SK-N-MC (cell line): ENCODE results near the gene CYCS.
"Not testable (repeated sequence)": the region's sequence is repeated elsewhere in the genome, so short reads cannot be mapped to it uniquely, and the experiment has no call there.

Experiments
- DNase-seq: peaks from one replicate; pipeline ENCODE4 v3.0.0-alpha.2; 2011; ENCODE audit warnings: low read depth, low spot score
- H3K27ac ChIP-seq: fragments of 200-600 bp; sonication (generic); 2 replicates; pipeline ENCODE4 v1.5.1; 2016; ENCODE audit warnings: mixed run types
- H3K36me3 ChIP-seq: fragments of 200-600 bp; sonication (generic); 2 replicates; pipeline ENCODE4 v1.6.1; 2017; ENCODE audit warnings: antibody characterized with exemption, low read length, mixed read lengths; ENCODE audit not compliant: insufficient read depth
- H3K4me3 ChIP-seq: fragments of 200-600 bp; sonication (generic); 2 replicates; pipeline ENCODE4 v1.5.1; 2016
- H3K9ac ChIP-seq: fragments of 200-600 bp; sonication (generic); 2 replicates; pipeline ENCODE4 v1.8.0; 2017; ENCODE audit warnings: mixed run types, mixed read lengths; ENCODE audit not compliant: insufficient read length
- H3K9me3 ChIP-seq: fragments of 200-600 bp; sonication (generic); 2 replicates; pipeline ENCODE4 v1.6.1; 2017; ENCODE audit warnings: low read depth, mild to moderate bottlenecking, antibody characterized with exemption, low read length, moderate library complexity, mixed read lengths
- EZH2 ChIP-seq: fragments of 200-600 bp; sonication (generic); IDR thresholded peaks from one replicate; pipeline ENCODE4 v1.6.1; 2017; ENCODE audit warnings: antibody characterized with exemption
- FOXP2 ChIP-seq: optimal IDR thresholded peaks from 2 replicates; pipeline ENCODE3; 2011; ENCODE audit warnings: mild to moderate bottlenecking, moderate library complexity; ENCODE audit not compliant: insufficient read depth; ENCODE audit errors: extremely low read length, control extremely low read depth
- POLR2AphosphoS5 ChIP-seq: IDR thresholded peaks from 2 replicates; pipeline ENCODE4 v1.6.1; 2012; ENCODE audit warnings: mild to moderate bottlenecking, low read depth, low read length, borderline replicate concordance

Gene CYCS

DNA sequence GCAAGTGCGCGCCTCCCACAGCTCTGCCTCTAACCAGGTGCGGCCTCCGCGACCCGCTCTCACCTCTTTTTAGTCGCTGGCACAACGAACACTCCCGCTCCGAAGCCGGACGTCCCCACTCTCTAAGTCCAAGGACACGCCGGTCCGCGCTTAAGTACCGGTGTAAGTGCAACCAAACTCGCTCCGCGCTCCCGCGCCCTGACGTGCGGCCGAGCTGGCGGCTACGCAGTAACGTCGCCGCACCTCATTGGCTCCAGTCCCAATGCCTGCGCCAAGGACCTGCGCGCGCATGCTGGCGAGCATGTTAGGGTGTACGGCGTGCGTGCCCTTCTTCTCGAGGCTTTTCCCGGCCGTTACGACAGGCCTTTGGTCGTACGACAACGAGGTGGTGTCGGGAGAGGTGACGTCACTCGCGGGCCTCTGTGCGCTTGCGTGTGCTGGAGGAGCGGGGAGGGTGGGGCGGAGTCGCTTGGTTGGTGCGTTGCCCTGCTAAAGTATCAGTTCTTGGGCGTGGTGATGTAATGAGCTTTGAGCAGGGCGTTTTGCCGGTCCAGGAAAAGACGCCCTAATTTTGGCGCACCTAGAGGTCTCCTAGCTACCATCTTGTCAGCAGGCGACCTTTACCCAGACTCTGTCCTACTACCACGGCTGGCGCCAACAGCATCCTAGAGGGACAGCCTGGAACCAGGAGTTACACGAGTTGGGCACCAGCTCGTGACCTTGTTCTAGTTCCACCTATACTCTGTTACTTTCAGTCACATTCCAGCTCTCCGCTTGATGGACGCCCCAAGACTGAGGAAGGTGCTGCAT lies at the start of gene CYCS:
Gene CYCS, minus strand, starts transcription at position 124 of the 810 bp plus-strand sequence. CDS start 1,141 bp downstream, outside the sequence.
- Histone ChIP-seq H3K9me3 (no peaks in the 10 kb centered on the region), H3K9ac (peak within 1 kb of the TSS; percentile 98), H3K27ac (peak within 1 kb of the TSS; percentile 79), H3K36me3 (peaks cover 44% of the 10 kb centered on the region), H3K4me3 (peak within 1 kb of the TSS; percentile 97)
- TF ChIP-seq EZH2 (no peak), FOXP2 (peak; percentile 37), POLR2AphosphoS5 (peak; percentile 98)
- peak; percentile 97 for DNase-seq

GRCh38 chr7:25173184-25173583 lies 48.1 kb upstream of the CYCS start:
- TF ChIP-seq POLR2AphosphoS5 (no peak), FOXP2 (no peak), EZH2 (no peak)
- Histone ChIP-seq H3K9ac (no peak overlapping the region), H3K9me3 (no peaks in the 10 kb centered on the region), H3K36me3 (no peaks in the 10 kb centered on the region), H3K4me3 (no peak overlapping the region), H3K27ac (no peak overlapping the region)
- no peak for DNase-seq

DNA sequence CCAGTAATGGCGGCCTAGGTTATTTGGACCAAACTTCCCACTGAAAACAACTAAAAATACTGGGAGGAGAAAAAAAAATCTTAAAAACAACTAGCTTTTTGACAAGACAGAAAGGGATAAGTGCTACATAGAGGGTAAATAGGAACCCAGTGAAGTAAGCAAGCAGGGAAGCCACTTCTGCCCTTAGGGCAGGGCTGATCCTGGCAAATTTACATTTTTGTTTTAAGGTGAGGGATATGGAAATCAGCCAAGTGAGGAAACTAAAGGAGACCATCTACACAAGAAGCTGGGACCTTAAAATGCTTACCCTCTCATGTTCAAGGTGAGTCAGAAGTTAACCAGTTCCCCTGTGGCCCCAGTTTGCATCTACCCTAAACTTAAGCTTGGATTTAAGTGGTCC lies 46.5 kb upstream of the CYCS start:
- no peak overlapping the region for H3K9ac ChIP-seq
- TF ChIP-seq POLR2AphosphoS5, result no peak
- TF ChIP-seq FOXP2, result no peak
- TF ChIP-seq EZH2, result no peak
- no peak overlapping the region for H3K27ac ChIP-seq
- DNase-seq, result no peak
- H3K9me3 ChIP-seq, result no peaks in the 10 kb centered on the region
- H3K36me3 ChIP-seq, result no peaks in the 10 kb centered on the region
- no peak overlapping the region for H3K4me3 ChIP-seq

DNA sequence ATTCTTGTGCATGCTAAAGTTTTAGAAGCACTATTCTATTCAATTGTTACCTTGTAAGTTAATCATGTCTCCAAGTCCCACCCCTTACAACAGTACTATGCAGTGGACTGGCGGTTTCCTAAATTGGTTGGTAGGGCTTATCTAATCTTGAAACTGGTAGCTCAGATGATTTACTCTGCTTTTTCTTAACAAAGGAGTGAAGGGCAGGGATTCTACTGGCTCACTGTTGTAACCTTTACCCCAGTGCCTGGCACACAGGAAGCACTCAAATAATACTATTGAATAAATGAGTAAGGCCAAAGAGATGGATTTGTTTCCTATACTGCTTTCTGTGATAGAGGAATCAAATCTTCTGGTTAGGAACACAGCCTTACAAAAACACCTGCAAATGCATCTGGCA lies 46.0 kb upstream of the CYCS start:
- Histone ChIP-seq H3K9ac (no peak overlapping the region), H3K27ac (no peak overlapping the region), H3K36me3 (no peaks in the 10 kb centered on the region), H3K4me3 (no peak overlapping the region), H3K9me3 (no peaks in the 10 kb centered on the region)
- TF ChIP-seq POLR2AphosphoS5 (no peak), EZH2 (no peak), FOXP2 (no peak)
- DNase-seq, result no peak

GRCh38 chr7:25169683-25170082 lies 44.6 kb upstream of the CYCS start:
- Histone ChIP-seq H3K9me3 (no peaks in the 10 kb centered on the region), H3K36me3 (no peaks in the 10 kb centered on the region), H3K27ac (no peak overlapping the region), H3K4me3 (no peak overlapping the region), H3K9ac (no peak overlapping the region)
- TF ChIP-seq EZH2 (no peak), FOXP2 (no peak), POLR2AphosphoS5 (no peak)
- no peak for DNase-seq

GRCh38 chr7:25168145-25168544 lies 43.1 kb upstream of the CYCS start:
- DNase-seq, result no peak
- TF ChIP-seq FOXP2 (no peak), EZH2 (no peak), POLR2AphosphoS5 (no peak)
- Histone ChIP-seq H3K9me3 (no peaks in the 10 kb centered on the region), H3K9ac (no peak overlapping the region), H3K36me3 (no peaks in the 10 kb centered on the region), H3K27ac (no peak overlapping the region), H3K4me3 (no peak overlapping the region)

- Histone ChIP-seq H3K9me3 (no peaks in the 10 kb centered on the region), H3K27ac (no peak overlapping the region), H3K9ac (no peak overlapping the region), H3K4me3 (no peak overlapping the region), H3K36me3 (no peaks in the 10 kb centered on the region)
- DNase-seq, result no peak
- TF ChIP-seq EZH2 (no peak), FOXP2 (no peak), POLR2AphosphoS5 (no peak)
These were observed 42.3 kb upstream of the CYCS start for GRCh38 chr7:25167262-25167843.

DNA sequence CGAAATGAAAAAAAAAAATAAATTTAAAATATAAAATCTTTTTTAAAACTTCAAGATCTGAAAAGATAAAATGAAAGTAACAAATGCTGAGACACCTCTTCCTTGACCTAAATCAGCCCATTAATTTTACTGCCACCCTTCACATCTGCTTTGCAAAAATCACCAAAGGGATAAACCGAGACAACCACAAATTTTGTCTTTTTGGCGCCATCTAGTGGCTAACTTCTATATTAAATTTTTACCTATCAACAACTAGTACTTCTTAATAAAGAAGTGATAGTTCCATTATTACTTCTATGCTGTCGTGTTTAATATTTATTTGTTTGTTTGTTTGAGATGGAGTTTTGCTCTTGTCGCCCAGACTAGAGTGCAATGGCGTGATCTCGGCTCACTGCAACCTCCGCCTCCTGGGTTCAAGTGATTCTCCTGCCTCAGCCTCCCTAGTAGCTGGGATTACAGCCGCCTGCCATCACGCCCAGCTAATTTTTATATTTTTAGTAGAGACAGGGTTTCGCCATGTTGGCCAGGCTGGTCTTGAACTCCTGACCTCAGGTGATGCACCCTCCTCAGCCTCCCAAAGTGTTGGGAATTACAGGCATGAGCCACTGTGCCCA lies 35.0 kb upstream of the CYCS start:
- not testable (repeated sequence) for H3K9me3 ChIP-seq, H3K9ac ChIP-seq, H3K27ac ChIP-seq, H3K4me3 ChIP-seq, H3K36me3 ChIP-seq
- DNase-seq, result peak; percentile 52
